H1 (cell line): ENCODE results near the gene PTPRO. TPM values are rescaled to one million over a fixed set of nuclear protein-coding genes. Genes with fewer than 3 reads are reported as not detected.

Experiments used
- CTCF ChIA-PET: fragments of 300-600 bp; sonication (Branson Sonifier 250); formaldehyde crosslinking; loops from one replicate; lab custom pipeline; 2021; ENCODE audit not compliant: partially characterized antibody; lab: Charles Lee
- POLR2A ChIA-PET: fragments of 300-600 bp; sonication (Branson Sonifier 250); formaldehyde crosslinking; loops from one replicate; lab custom pipeline; 2021; ENCODE audit warnings: inconsistent platforms; ENCODE audit not compliant: partially characterized antibody; lab: Charles Lee
- DNase-seq, 2 experiments: peaks; one replicate each; pipeline versions ENCODE4 v3.0.0 to v3.0.0-alpha.2; 2010 to 2022; ENCODE audit warnings: low spot score in 2 of 2, low read depth in 1 of 2, mixed read lengths in 1 of 2
- FAIRE-seq: peaks from 2 replicates; lab custom pipeline; 2011; peaks lifted over from hg19 to GRCh38; lab: Jason Lieb, UNC
- H2AFZ ChIP-seq: 2 replicates; pipeline ENCODE4 v1.8.1; 2012; ENCODE audit warnings: low read length, inconsistent platforms
- H2AK5ac ChIP-seq: 2 replicates; pipeline ENCODE4 v1.6.1; 2013; ENCODE audit warnings: low read depth, low read length
- H2BK120ac ChIP-seq: replicated peaks from 2 replicates; pipeline ENCODE3; 2013; ENCODE audit warnings: low read depth, low read length, inconsistent platforms
- H2BK12ac ChIP-seq: 2 replicates; pipeline ENCODE4 v1.6.1; 2013; ENCODE audit warnings: low read depth, low read length
- H2BK15ac ChIP-seq: 2 replicates; pipeline ENCODE4 v1.6.1; 2013; ENCODE audit warnings: low read length
- H2BK20ac ChIP-seq: 2 replicates; pipeline ENCODE4 v1.6.1; 2013; ENCODE audit warnings: low read length
- H2BK5ac ChIP-seq: 2 replicates; pipeline ENCODE4 v1.6.1; 2013; ENCODE audit warnings: low read depth, low read length
- H3K14ac ChIP-seq: 2 replicates; pipeline ENCODE4 v1.6.1; 2013; ENCODE audit warnings: inconsistent platforms; ENCODE audit not compliant: insufficient read length
- H3K18ac ChIP-seq: 2 replicates; pipeline ENCODE4 v1.6.1; 2013; ENCODE audit warnings: low read length; ENCODE audit errors: extremely low read depth
- H3K23ac ChIP-seq: 2 replicates; pipeline ENCODE4 v1.6.1; 2013; ENCODE audit warnings: inconsistent platforms; ENCODE audit not compliant: insufficient read length
- H3K23me2 ChIP-seq: 2 replicates; pipeline ENCODE4 v1.6.1; 2013; ENCODE audit warnings: low read depth, low read length
- H3K27ac ChIP-seq: 2 replicates; pipeline ENCODE4 v1.6.1; 2011; ENCODE audit warnings: low read depth, low read length, inconsistent platforms
- H3K27me3 ChIP-seq, 4 experiments: replicated peaks in 1 of 4; 1 replicate in 1 of 4; 2 replicates in 3 of 4; pipeline versions ENCODE4 v1.6.1 to v1.8.1; 2011 to 2013; ENCODE audit warnings: low read length in 3 of 4, mild to moderate bottlenecking in 3 of 4, inconsistent platforms in 2 of 4, mixed read lengths in 2 of 4, moderate library complexity in 1 of 4; ENCODE audit not compliant: control insufficient read depth in 3 of 4, insufficient read depth in 3 of 4; ENCODE audit errors: extremely low read depth in 1 of 4
- H3K36me3 ChIP-seq, 4 experiments: 2 replicates each; pipeline versions ENCODE4 v1.6.1 to v1.8.1; 2011 to 2013; ENCODE audit warnings: mild to moderate bottlenecking in 4 of 4, low read length in 3 of 4, moderate library complexity in 2 of 4, control low read depth in 1 of 4, inconsistent platforms in 1 of 4; ENCODE audit not compliant: insufficient read depth in 4 of 4, control insufficient read depth in 2 of 4
- H3K4ac ChIP-seq: replicated peaks from 2 replicates; pipeline ENCODE3; 2013; ENCODE audit warnings: low read length, low read depth, mixed read lengths, inconsistent platforms; ENCODE audit not compliant: insufficient read length
- H3K4me1 ChIP-seq, 4 experiments: replicated peaks in 1 of 4; 1 replicate in 1 of 4; 2 replicates in 3 of 4; pipeline versions ENCODE4 v1.6.1 to v1.8.1; 2011 to 2013; ENCODE audit warnings: low read length in 3 of 4, inconsistent platforms in 2 of 4, mixed read lengths in 1 of 4; ENCODE audit not compliant: insufficient read depth in 4 of 4, control insufficient read depth in 3 of 4
- H3K4me2 ChIP-seq, 2 experiments: 2 replicates each; pipeline versions ENCODE4 v1.6.1 to v1.8.1; 2011 to 2013; ENCODE audit warnings: low read depth in 2 of 2, low read length in 2 of 2, control low read depth in 1 of 2, inconsistent platforms in 1 of 2, mild to moderate bottlenecking in 1 of 2; ENCODE audit not compliant: insufficient read depth in 1 of 2
- H3K4me3 ChIP-seq, 4 experiments: fragments of 200-600, 300-600 bp in 1 of 4; sonication (generic), shearing (Covaris generic), sonication (Bioruptor Twin) in 1 of 4; 2 replicates each; pipeline versions ENCODE4 v1.5.1 to v1.8.1; 2011 to 2016; ENCODE audit warnings: low read length in 4 of 4, low read depth in 3 of 4, control low read depth in 2 of 4, inconsistent platforms in 2 of 4, mild to moderate bottlenecking in 2 of 4, mixed read lengths in 1 of 4, moderate library complexity in 1 of 4; ENCODE audit not compliant: insufficient read depth in 2 of 4; ENCODE audit errors: extremely low read depth in 1 of 4
- H3K56ac ChIP-seq: replicated peaks from 2 replicates; pipeline ENCODE3; 2013; ENCODE audit warnings: low read depth, mild to moderate bottlenecking, mixed read lengths, low read length, inconsistent platforms; ENCODE audit not compliant: insufficient read length
- H3K79me1 ChIP-seq: 2 replicates; pipeline ENCODE4 v1.6.1; 2013; ENCODE audit warnings: low read depth, low read length, control low read depth
- H3K79me2 ChIP-seq, 2 experiments: 2 replicates each; pipeline versions ENCODE4 v1.6.1 to v1.8.1; 2012 to 2013; ENCODE audit warnings: low read length in 2 of 2, mild to moderate bottlenecking in 2 of 2, inconsistent platforms in 1 of 2; ENCODE audit not compliant: insufficient read depth in 2 of 2, control insufficient read depth in 1 of 2
- H3K9ac ChIP-seq, 4 experiments: replicated peaks in 1 of 4; 1 replicate in 1 of 4; 2 replicates in 3 of 4; pipeline versions ENCODE4 v1.6.1 to v1.8.1; 2011 to 2013; ENCODE audit warnings: low read depth in 3 of 4, low read length in 3 of 4, control low read depth in 2 of 4, mild to moderate bottlenecking in 2 of 4, moderate library complexity in 2 of 4, inconsistent platforms in 1 of 4; ENCODE audit errors: extremely low read depth in 1 of 4
- H3K9me3 ChIP-seq, 2 experiments: 2 replicates each; pipeline versions ENCODE4 v1.6.1 to v1.8.1; 2012 to 2013; ENCODE audit warnings: mild to moderate bottlenecking in 2 of 2, moderate library complexity in 2 of 2, control low read depth in 1 of 2, inconsistent platforms in 1 of 2, low read depth in 1 of 2, low read length in 1 of 2, mixed read lengths in 1 of 2; ENCODE audit not compliant: insufficient read depth in 2 of 2
- H4K20me1 ChIP-seq, 2 experiments: replicated peaks in 1 of 2; 2 replicates each; pipeline versions ENCODE3 to v1.8.1; 2011 to 2013; ENCODE audit warnings: inconsistent platforms in 2 of 2, low read length in 2 of 2, mild to moderate bottlenecking in 1 of 2; ENCODE audit not compliant: insufficient read depth in 2 of 2, control insufficient read depth in 1 of 2
- H4K5ac ChIP-seq: 2 replicates; pipeline ENCODE4 v1.6.1; 2013; ENCODE audit warnings: low read length, low read depth, mixed read lengths, inconsistent platforms; ENCODE audit not compliant: insufficient read length
- H4K8ac ChIP-seq: 2 replicates; pipeline ENCODE4 v1.8.0; 2013; ENCODE audit warnings: mild to moderate bottlenecking, moderate library complexity, low read length, inconsistent platforms; ENCODE audit not compliant: insufficient read depth; ENCODE audit errors: extremely low read depth
- H4K91ac ChIP-seq: replicated peaks from 2 replicates; pipeline ENCODE3; 2013; ENCODE audit warnings: low read length, mixed read lengths, inconsistent platforms; ENCODE audit not compliant: insufficient read length
- BACH1 ChIP-seq: IDR thresholded peaks from 2 replicates; pipeline ENCODE4 v1.6.1; 2012; ENCODE audit warnings: low read length, improper control_type of control experiment
- CTCF ChIP-seq, 3 experiments: IDR thresholded peaks; 1 replicate in 2 of 3; 2 replicates in 1 of 3; pipeline versions ENCODE4 v1.5.1 to v1.6.1; 2011; ENCODE audit warnings: low read length in 3 of 3, mild to moderate bottlenecking in 3 of 3, inconsistent platforms in 2 of 3, low read depth in 1 of 3, moderate library complexity in 1 of 3; ENCODE audit not compliant: insufficient read depth in 1 of 3; ENCODE audit errors: control extremely low read depth in 1 of 3
- KDM5A ChIP-seq: fragments of 200-600 bp; IDR thresholded peaks from 2 replicates; pipeline ENCODE4 v1.7.1; 2012; ENCODE audit warnings: mild to moderate bottlenecking, low read length, inconsistent platforms, mixed read lengths
- MAX ChIP-seq: IDR thresholded peaks from 2 replicates; pipeline ENCODE4 v1.6.1; 2012; ENCODE audit warnings: inconsistent platforms
- TEAD4 ChIP-seq: IDR thresholded peaks from 2 replicates; pipeline ENCODE4 v1.6.1; 2012; ENCODE audit warnings: low read depth, low read length, inconsistent platforms, mixed read lengths
- WGBS, 2 experiments: shearing (Covaris generic) in 1 of 2; methylation state at CpG; one replicate each; pipeline versions ENCODE4 v1.1.6 to v1.1.7; 2013 to 2015; ENCODE audit warnings: low lambda C conversion rate in 2 of 2, mixed read lengths in 2 of 2, inconsistent platforms in 1 of 2, low coverage in 1 of 2, missing lambda C conversion rate in 1 of 2; ENCODE audit not compliant: insufficient replicate concordance in 2 of 2, insufficient coverage in 1 of 2, insufficient read length in 1 of 2; ENCODE audit errors: extremely low coverage in 1 of 2, missing lambda C conversion rate in 1 of 2; 5-methylcytosine and 5-hydroxymethylcytosine counted together
- polyA plus RNA-seq, 7 experiments: library from polyadenylated mRNA; depleted of rRNA in 3 of 7; stranded (reverse) in 5 of 7; unstranded in 2 of 7; fragments of >200 nt in 5 of 7; fragments of 200-250 nt in 2 of 7; gene quantifications; 1 replicate in 5 of 7; 2 replicates in 1 of 7; 4 replicates in 1 of 7; pipeline versions ENCODE4 v1.2.1 to v1.2.3, GENCODE V29; 2011 to 2013; ENCODE audit warnings: missing spikeins in 2 of 7, mixed read lengths in 2 of 7
- total RNA-seq: library from RNA; stranded (reverse); fragmentation: NEBNext Ultra II Directional; extraction: Animal tissue kit (Norgen Biotek cat#: 25700); gene quantifications from 2 replicates; pipeline ENCODE4 v1.2.1, GENCODE V29; 2021

Gene PTPRO
- total and polyA plus RNA-seq, 2 of the 8 experiments (the other 6 are each of a cell fraction or from before 2014, with no cell fraction given): 0.73 to 1.7 TPM

GRCh38 chr12:15428632-15429031, 106.3 kb downstream of the PTPRO start:
- H2BK120ac ChIP-seq: no peak overlapping the region
- H2BK12ac ChIP-seq: peak overlapping the region; percentile 65; the same call in 1 of the 2 replicates
- H3K79me2 ChIP-seq: no peaks in the 10 kb centered on the region
- no peak overlapping the region for H2AK5ac ChIP-seq
- FAIRE-seq (peak; percentile 52), DNase-seq (peak in 1 of 2 experiments; percentile 17)
- no peak overlapping the region for H3K23ac ChIP-seq
- H3K4me1 ChIP-seq: peaks cover 0 to 3% (median 1%) of the 10 kb centered on the region in 4 experiments; a peak in 1 of 7 replicates
- H3K18ac ChIP-seq: no peak overlapping the region
- no peaks in the 10 kb centered on the region for H3K36me3 ChIP-seq
- H2AFZ ChIP-seq: no peak overlapping the region
- H3K9me3 ChIP-seq: no peaks in the 10 kb centered on the region
- POLR2A ChIA-PET: no interaction called here
- no peak overlapping the region for H4K5ac ChIP-seq
- no peak overlapping the region for H3K27ac ChIP-seq
- no peak overlapping the region for H3K14ac ChIP-seq
- H2BK15ac ChIP-seq: no peak overlapping the region
- H4K91ac ChIP-seq: no peak overlapping the region
- no peaks in the 10 kb centered on the region for H3K79me1 ChIP-seq
- CTCF ChIA-PET: no interaction called here
- H3K4ac ChIP-seq: no peak overlapping the region
- WGBS, 2 experiments: 54% methylated on average over 2 of the region's 2 CpGs; no CpG with 5 or more reads in 1 of the 2 experiments
- no peak overlapping the region for H4K8ac ChIP-seq
- no peaks in the 10 kb centered on the region for H4K20me1 ChIP-seq
- no peak overlapping the region for H2BK20ac ChIP-seq
- no peak overlapping the region for H3K4me3 ChIP-seq
- H3K27me3 ChIP-seq: no peaks in the 10 kb centered on the region
- H3K23me2 ChIP-seq: no peaks in the 10 kb centered on the region
- no peak overlapping the region for H3K9ac ChIP-seq
- TF ChIP-seq KDM5A: no peak
- TF ChIP-seq BACH1: no peak
- peak in 1 of 3 experiments; percentile 6; a peak in 1 of 4 replicates for TF ChIP-seq CTCF (IDR thresholded peaks at IDR 0.05; ENCODE audit: control extremely low read depth in 1 of 3, insufficient read depth in 1 of 3, low read depth in 1 of 3, low read length in 3 of 3)
- no peak for TF ChIP-seq MAX
- TF ChIP-seq TEAD4: peak; percentile 97
- H3K56ac ChIP-seq: no peak overlapping the region
- H2BK5ac ChIP-seq: no peak overlapping the region
- H3K4me2 ChIP-seq: no peak overlapping the region
